HepG2 (cell line): Measurements from ENCODE around the gene NAA35.

ENCODE experiments used
- CC2D1A ChIP-seq: sonication (generic); formaldehyde crosslinking; IDR thresholded peaks from 2 replicates; pipeline ENCODE4 v1.8.1; 2023; ENCODE audit warnings: mild to moderate bottlenecking, missing genetic modification reagents
- ETV5 ChIP-seq: IDR thresholded peaks from 2 replicates; pipeline ENCODE4 v1.6.1; 2018; ENCODE audit warnings: missing biosample characterization, missing genetic modification reagents, inconsistent platforms, borderline replicate concordance
- EZH2 ChIP-seq: conservative IDR thresholded peaks from 2 replicates; pipeline ENCODE4 v1.6.1; 2012; ENCODE audit warnings: mild to moderate bottlenecking, low read depth, low read length, moderate library complexity
- FOSL1 ChIP-seq: sonication (generic); formaldehyde crosslinking; IDR thresholded peaks from 2 replicates; pipeline ENCODE4 v1.9.0; 2021; ENCODE audit warnings: missing genetic modification reagents, borderline replicate concordance
- KLF11 ChIP-seq: IDR thresholded peaks from 2 replicates; pipeline ENCODE4 v1.6.1; 2016; ENCODE audit warnings: missing compliant biosample characterization
- ZZZ3 ChIP-seq: sonication (generic); formaldehyde crosslinking; IDR thresholded peaks from 2 replicates; pipeline ENCODE4 v1.4.0; 2020; ENCODE audit warnings: missing genetic modification reagents, mild to moderate bottlenecking, borderline replicate concordance
- TF ChIP-seq, protein P1 (sequence below): sonication (generic); formaldehyde crosslinking; IDR thresholded peaks from 2 replicates; pipeline ENCODE4 v1.5.0; 2020; ENCODE audit warnings: mild to moderate bottlenecking, missing genetic modification reagents, moderate library complexity
- TF ChIP-seq, protein P2 (sequence below): sonication (generic); formaldehyde crosslinking; conservative IDR thresholded peaks from 2 replicates; pipeline ENCODE4 v1.8.1; 2023; ENCODE audit warnings: missing genetic modification reagents

DNA sequence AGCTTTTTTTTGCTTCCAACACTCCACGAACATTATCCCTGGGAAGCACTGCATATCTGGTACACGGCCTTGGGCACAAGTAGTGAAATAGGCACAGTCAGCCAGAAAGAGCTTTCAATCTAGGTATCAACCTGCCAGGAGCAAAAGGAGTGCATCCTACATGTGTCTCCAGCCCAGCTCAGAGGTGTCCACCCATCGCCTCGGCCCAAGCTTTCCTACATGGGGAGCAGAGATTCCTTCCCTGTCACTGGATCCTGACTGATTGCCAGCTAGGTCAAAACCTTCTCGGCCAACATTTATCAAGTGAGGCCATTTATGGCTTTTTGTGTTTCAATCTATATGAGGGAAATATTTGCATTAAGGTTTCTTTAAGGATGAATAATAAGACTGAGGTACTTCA, 102.6 kb downstream of the NAA35 start:
- TF ChIP-seq ZZZ3 (CRISPR knock-in tag) (no peak), CC2D1A (CRISPR knock-in tag) (no peak), FOSL1 (CRISPR knock-in tag) (no peak), KLF11 (no peak), ETV5 (no peak), EZH2 (no peak)
- TF ChIP-seq, protein P1, sequence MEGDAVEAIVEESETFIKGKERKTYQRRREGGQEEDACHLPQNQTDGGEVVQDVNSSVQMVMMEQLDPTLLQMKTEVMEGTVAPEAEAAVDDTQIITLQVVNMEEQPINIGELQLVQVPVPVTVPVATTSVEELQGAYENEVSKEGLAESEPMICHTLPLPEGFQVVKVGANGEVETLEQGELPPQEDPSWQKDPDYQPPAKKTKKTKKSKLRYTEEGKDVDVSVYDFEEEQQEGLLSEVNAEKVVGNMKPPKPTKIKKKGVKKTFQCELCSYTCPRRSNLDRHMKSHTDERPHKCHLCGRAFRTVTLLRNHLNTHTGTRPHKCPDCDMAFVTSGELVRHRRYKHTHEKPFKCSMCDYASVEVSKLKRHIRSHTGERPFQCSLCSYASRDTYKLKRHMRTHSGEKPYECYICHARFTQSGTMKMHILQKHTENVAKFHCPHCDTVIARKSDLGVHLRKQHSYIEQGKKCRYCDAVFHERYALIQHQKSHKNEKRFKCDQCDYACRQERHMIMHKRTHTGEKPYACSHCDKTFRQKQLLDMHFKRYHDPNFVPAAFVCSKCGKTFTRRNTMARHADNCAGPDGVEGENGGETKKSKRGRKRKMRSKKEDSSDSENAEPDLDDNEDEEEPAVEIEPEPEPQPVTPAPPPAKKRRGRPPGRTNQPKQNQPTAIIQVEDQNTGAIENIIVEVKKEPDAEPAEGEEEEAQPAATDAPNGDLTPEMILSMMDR (CRISPR knock-in tag): no peak
- TF ChIP-seq, protein P2, sequence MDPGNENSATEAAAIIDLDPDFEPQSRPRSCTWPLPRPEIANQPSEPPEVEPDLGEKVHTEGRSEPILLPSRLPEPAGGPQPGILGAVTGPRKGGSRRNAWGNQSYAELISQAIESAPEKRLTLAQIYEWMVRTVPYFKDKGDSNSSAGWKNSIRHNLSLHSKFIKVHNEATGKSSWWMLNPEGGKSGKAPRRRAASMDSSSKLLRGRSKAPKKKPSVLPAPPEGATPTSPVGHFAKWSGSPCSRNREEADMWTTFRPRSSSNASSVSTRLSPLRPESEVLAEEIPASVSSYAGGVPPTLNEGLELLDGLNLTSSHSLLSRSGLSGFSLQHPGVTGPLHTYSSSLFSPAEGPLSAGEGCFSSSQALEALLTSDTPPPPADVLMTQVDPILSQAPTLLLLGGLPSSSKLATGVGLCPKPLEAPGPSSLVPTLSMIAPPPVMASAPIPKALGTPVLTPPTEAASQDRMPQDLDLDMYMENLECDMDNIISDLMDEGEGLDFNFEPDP (CRISPR knock-in tag): no peak
